ENCODE results near the gene PANK4.
A peak's percentile ranks its signal among the peaks of the same experiment; 100 is the strongest.

PANK4 gene

GRCh38 chr1:2528966-2529783, 2.8 kb upstream of the PANK4 start:
- DNase-seq (ENCODE audit: low spot score), result no peak

GRCh38 chr1:2528611-2528965, 2.2 kb upstream of the PANK4 start:
- no peak for DNase-seq (ENCODE audit: low spot score)

GRCh38 chr1:2528016-2528415, 1.6 kb upstream of the PANK4 start:
- peak; percentile 93 for DNase-seq (ENCODE audit: low spot score)

GRCh38 chr1:2527556-2527860, 1.1 kb upstream of the PANK4 start:
- DNase-seq (ENCODE audit: low spot score), result no peak

GRCh38 chr1:2526824-2527555, 594 bp upstream of the PANK4 start:
- DNase-seq (ENCODE audit: low spot score), result no peak

- DNase-seq (ENCODE audit: low spot score), result no peak
Measured at GRCh38 chr1:2525572-2525919, 850 bp downstream of the PANK4 start.

- DNase-seq (ENCODE audit: low spot score), result no peak
Measured at GRCh38 chr1:2523891-2524609, 2.3 kb downstream of the PANK4 start.

- no peak for DNase-seq (ENCODE audit: low spot score)
Measured at GRCh38 chr1:2523191-2523890, 3.1 kb downstream of the PANK4 start.

- DNase-seq (ENCODE audit: low spot score), result no peak
Measured at GRCh38 chr1:2522230-2522629, 4.2 kb downstream of the PANK4 start.

- no peak for DNase-seq (ENCODE audit: low spot score)
Measured at GRCh38 chr1:2520806-2521205, 5.6 kb downstream of the PANK4 start.

GRCh38 chr1:2520206-2520605, 6.2 kb downstream of the PANK4 start:
- no peak for DNase-seq (ENCODE audit: low spot score)

- DNase-seq (ENCODE audit: low spot score), result no peak
Measured at GRCh38 chr1:2519729-2520128, 6.7 kb downstream of the PANK4 start.

GRCh38 chr1:2519029-2519685, 7.2 kb downstream of the PANK4 start:
- DNase-seq (ENCODE audit: low spot score), result no peak

- no peak for DNase-seq (ENCODE audit: low spot score)
Measured at GRCh38 chr1:2518528-2518927, 7.9 kb downstream of the PANK4 start.

- DNase-seq (ENCODE audit: low spot score), result no peak
Measured at GRCh38 chr1:2517966-2518365, 8.4 kb downstream of the PANK4 start.

- DNase-seq (ENCODE audit: low spot score), result no peak
Measured at GRCh38 chr1:2516946-2517345, 9.4 kb downstream of the PANK4 start.

- DNase-seq (ENCODE audit: low spot score), result no peak
Measured at GRCh38 chr1:2516124-2516523, 10.3 kb downstream of the PANK4 start.

GRCh38 chr1:2515763-2516080, 10.7 kb downstream of the PANK4 start:
- no peak for DNase-seq (ENCODE audit: low spot score)

GRCh38 chr1:2514863-2515762, 11.3 kb downstream of the PANK4 start:
- DNase-seq (ENCODE audit: low spot score), result no peak

GRCh38 chr1:2513939-2514652, 12.3 kb downstream of the PANK4 start:
- DNase-seq (ENCODE audit: low spot score), result no peak

All from cerebellar cortex (tissue), 1 donor.